RWPE2 (cell line): ENCODE results near the gene SELENOI.
"Not testable (repeated sequence)": the region's sequence is repeated elsewhere in the genome, so short reads cannot be mapped to it uniquely, and the experiment has no call there.

Source experiments
- ATAC-seq: fragments of 200-7000 bp; cut with Tn5 transposase; 3 replicates; pipeline ENCODE4 v1.9.1; 2021; ENCODE audit warnings: low read depth
- DNase-seq: peaks from one replicate; pipeline ENCODE4 v3.0.0-alpha.2; 2020; ENCODE audit warnings: low spot score
- H3K27ac ChIP-seq: fragments of 450-650 bp; 2 replicates; pipeline ENCODE4 v1.5.1; 2017; ENCODE audit warnings: mild to moderate bottlenecking; ENCODE audit not compliant: poor library complexity, severe bottlenecking
- H3K27me3 ChIP-seq: fragments of 250-450 bp; sonication (Bioruptor Pico); 2 replicates; pipeline ENCODE4 v1.5.1; 2021; ENCODE audit warnings: mild to moderate bottlenecking, moderate library complexity; ENCODE audit not compliant: insufficient read depth, poor library complexity, severe bottlenecking
- H3K36me3 ChIP-seq: fragments of 250-450 bp; sonication (Bioruptor Pico); 2 replicates; pipeline ENCODE4 v1.5.1; 2020; ENCODE audit warnings: low read depth, mild to moderate bottlenecking, moderate library complexity
- H3K4me1 ChIP-seq: fragments of 250-450 bp; sonication (Bioruptor Pico); 2 replicates; pipeline ENCODE4 v1.5.1; 2021; ENCODE audit warnings: mild to moderate bottlenecking, moderate library complexity; ENCODE audit not compliant: insufficient read depth, poor library complexity, severe bottlenecking
- H3K4me3 ChIP-seq: fragments of 250-450 bp; sonication (Bioruptor Pico); 2 replicates; pipeline ENCODE4 v1.5.1; 2021; ENCODE audit warnings: mild to moderate bottlenecking, moderate library complexity; ENCODE audit not compliant: severe bottlenecking
- H3K9me3 ChIP-seq: fragments of 250-450 bp; sonication (Bioruptor Pico); 2 replicates; pipeline ENCODE4 v1.5.1; 2021; ENCODE audit warnings: mild to moderate bottlenecking, moderate library complexity; ENCODE audit not compliant: severe bottlenecking
- CTCF ChIP-seq: fragments of 450-650 bp; IDR thresholded peaks from one replicate; pipeline ENCODE4 v1.5.1; 2017; ENCODE audit warnings: mild to moderate bottlenecking, moderate library complexity; ENCODE audit not compliant: poor library complexity, severe bottlenecking

SELENOI gene

GRCh38 chr2:26325851-26326250 is 20.1 kb upstream of the SELENOI start:
- Histone ChIP-seq H3K4me3 (no peak overlapping the region), H3K9me3 (no peaks in the 10 kb centered on the region), H3K4me1 (no peaks in the 10 kb centered on the region), H3K36me3 (no peaks in the 10 kb centered on the region), H3K27me3 (no peaks in the 10 kb centered on the region), H3K27ac (no peak overlapping the region)
- TF ChIP-seq CTCF = no peak
- ATAC-seq = no peak
- no peak for DNase-seq

GRCh38 chr2:26326514-26326913 is 19.4 kb upstream of the SELENOI start:
- TF ChIP-seq CTCF = no peak
- no peak for ATAC-seq

GRCh38 chr2:26327291-26328272 is 18.4 kb upstream of the SELENOI start:
- no peaks in the 10 kb centered on the region for H3K4me1 ChIP-seq
- TF ChIP-seq CTCF = no peak
- H3K9me3 ChIP-seq = no peaks in the 10 kb centered on the region
- no peaks in the 10 kb centered on the region for H3K36me3 ChIP-seq
- DNase-seq (no peak), ATAC-seq (peak; percentile 23; the same call in 1 of the 3 replicates)
- no peak overlapping the region for H3K27ac ChIP-seq
- H3K4me3 ChIP-seq = no peak overlapping the region
- H3K27me3 ChIP-seq = no peaks in the 10 kb centered on the region

More at GRCh38 chr2:26326514-26326913, 19.4 kb upstream of the SELENOI start:
- no peak overlapping the region for H3K4me3 ChIP-seq
- no peak for DNase-seq
- no peak overlapping the region for H3K27ac ChIP-seq
- no peaks in the 10 kb centered on the region for H3K9me3 ChIP-seq
- no peaks in the 10 kb centered on the region for H3K36me3 ChIP-seq
- H3K27me3 ChIP-seq = no peaks in the 10 kb centered on the region
- no peaks in the 10 kb centered on the region for H3K4me1 ChIP-seq

GRCh38 chr2:26329083-26329482 is 16.9 kb upstream of the SELENOI start:
- not testable (repeated sequence) for H3K9me3 ChIP-seq, H3K4me3 ChIP-seq, H3K27ac ChIP-seq, DNase-seq, ATAC-seq, H3K4me1 ChIP-seq, H3K36me3 ChIP-seq, H3K27me3 ChIP-seq

- Histone ChIP-seq H3K4me1 (no peaks in the 10 kb centered on the region), H3K27ac (no peak overlapping the region), H3K36me3 (no peaks in the 10 kb centered on the region), H3K27me3 (no peaks in the 10 kb centered on the region), H3K9me3 (no peaks in the 10 kb centered on the region), H3K4me3 (no peak overlapping the region)
- DNase-seq (no peak), ATAC-seq (peak; percentile 93)
- peak; percentile 97 for TF ChIP-seq CTCF
These were observed 15.8 kb upstream of the SELENOI start for GRCh38 chr2:26330114-26330549.
